Measurements from ENCODE around the gene KTN1.

KTN1 gene

DNA sequence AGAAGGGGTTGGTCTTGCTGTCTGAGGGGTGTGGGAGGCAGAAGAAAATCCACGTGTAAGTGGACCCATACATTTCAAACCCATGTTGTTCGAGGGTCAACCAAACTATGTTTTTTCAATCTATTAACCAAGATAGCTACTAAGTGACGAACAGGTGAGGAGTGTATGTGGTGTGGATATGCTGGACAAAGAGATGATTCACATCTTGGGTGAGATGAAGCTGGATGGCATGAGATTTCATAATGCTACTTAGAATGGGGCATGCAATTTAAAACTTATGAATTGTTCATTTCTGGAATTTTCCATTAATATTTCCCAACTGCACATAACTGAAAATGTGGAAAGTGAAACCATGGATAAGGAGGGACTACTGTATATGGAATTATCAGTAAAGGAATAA is 17.9 kb upstream of the KTN1 start:
- Mint-ChIP-seq H3K27me3 (ENCODE audit: low read depth) (no peaks in the 10 kb centered on the region), H3K9me3 (no peaks in the 10 kb centered on the region), H3K27ac (no peak overlapping the region), H3K4me1 (peaks cover 5% of the 10 kb centered on the region), H3K4me3 (no peak overlapping the region), H3K36me3 (ENCODE audit: low read depth) (no peaks in the 10 kb centered on the region)
- TF ChIP-seq, protein P1, sequence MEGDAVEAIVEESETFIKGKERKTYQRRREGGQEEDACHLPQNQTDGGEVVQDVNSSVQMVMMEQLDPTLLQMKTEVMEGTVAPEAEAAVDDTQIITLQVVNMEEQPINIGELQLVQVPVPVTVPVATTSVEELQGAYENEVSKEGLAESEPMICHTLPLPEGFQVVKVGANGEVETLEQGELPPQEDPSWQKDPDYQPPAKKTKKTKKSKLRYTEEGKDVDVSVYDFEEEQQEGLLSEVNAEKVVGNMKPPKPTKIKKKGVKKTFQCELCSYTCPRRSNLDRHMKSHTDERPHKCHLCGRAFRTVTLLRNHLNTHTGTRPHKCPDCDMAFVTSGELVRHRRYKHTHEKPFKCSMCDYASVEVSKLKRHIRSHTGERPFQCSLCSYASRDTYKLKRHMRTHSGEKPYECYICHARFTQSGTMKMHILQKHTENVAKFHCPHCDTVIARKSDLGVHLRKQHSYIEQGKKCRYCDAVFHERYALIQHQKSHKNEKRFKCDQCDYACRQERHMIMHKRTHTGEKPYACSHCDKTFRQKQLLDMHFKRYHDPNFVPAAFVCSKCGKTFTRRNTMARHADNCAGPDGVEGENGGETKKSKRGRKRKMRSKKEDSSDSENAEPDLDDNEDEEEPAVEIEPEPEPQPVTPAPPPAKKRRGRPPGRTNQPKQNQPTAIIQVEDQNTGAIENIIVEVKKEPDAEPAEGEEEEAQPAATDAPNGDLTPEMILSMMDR (IDR thresholded peaks at IDR 0.05; ENCODE audit: unreplicated experiment in 3 of 3), result no peak

DNA sequence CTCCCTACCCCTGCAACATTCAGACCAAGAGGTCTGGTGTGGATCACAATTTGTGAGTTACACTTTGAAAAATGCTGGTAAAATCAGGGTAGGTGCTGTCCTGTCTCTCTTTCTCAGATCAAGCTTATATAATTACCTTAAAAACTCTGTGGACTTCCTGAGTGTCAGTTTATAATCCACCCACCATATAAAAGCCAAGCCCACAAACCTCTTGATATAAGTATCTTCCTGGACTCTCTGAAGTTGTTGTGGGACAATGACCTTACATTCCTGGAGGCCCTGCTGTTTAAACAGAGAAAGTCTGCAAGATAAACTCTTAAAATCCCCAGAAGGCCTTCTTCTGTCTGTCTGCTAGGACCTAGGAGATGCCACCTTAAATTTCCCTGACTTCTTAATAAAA is 11.4 kb upstream of the KTN1 start:
- TF ChIP-seq, protein P1 (IDR thresholded peaks at IDR 0.05; ENCODE audit: unreplicated experiment in 3 of 3), result no peak
- Mint-ChIP-seq H3K27me3 (ENCODE audit: low read depth) (no peaks in the 10 kb centered on the region), H3K9me3 (no peaks in the 10 kb centered on the region), H3K4me1 (peaks cover 13% of the 10 kb centered on the region), H3K27ac (peak overlapping the region in 1 of 3 experiments; percentile 2), H3K36me3 (ENCODE audit: low read depth) (no peaks in the 10 kb centered on the region), H3K4me3 (no peak overlapping the region)

- Mint-ChIP-seq H3K27ac (no peak overlapping the region), H3K4me1 (peaks cover 13% of the 10 kb centered on the region), H3K36me3 (ENCODE audit: low read depth) (no peaks in the 10 kb centered on the region), H3K27me3 (ENCODE audit: low read depth) (no peaks in the 10 kb centered on the region), H3K4me3 (no peak overlapping the region), H3K9me3 (no peaks in the 10 kb centered on the region)
- TF ChIP-seq, protein P1 (IDR thresholded peaks at IDR 0.05; ENCODE audit: unreplicated experiment in 3 of 3), result no peak
These were observed 8.7 kb upstream of the KTN1 start for GRCh38 chr14:55571125-55571889.

GRCh38 chr14:55572578-55572977 is 7.4 kb upstream of the KTN1 start:
- H3K27ac Mint-ChIP-seq, result peak overlapping the region in 1 of 3 experiments; percentile 30
- H3K4me3 Mint-ChIP-seq, result no peak overlapping the region
- no peaks in the 10 kb centered on the region for H3K27me3 Mint-ChIP-seq (ENCODE audit: low read depth)
- H3K36me3 Mint-ChIP-seq (ENCODE audit: low read depth), result peaks cover 3% of the 10 kb centered on the region
- TF ChIP-seq, protein P1 (IDR thresholded peaks at IDR 0.05; ENCODE audit: unreplicated experiment in 3 of 3), result no peak
- no peaks in the 10 kb centered on the region for H3K9me3 Mint-ChIP-seq
- peaks cover 13% of the 10 kb centered on the region for H3K4me1 Mint-ChIP-seq

- peaks cover 26% of the 10 kb centered on the region for H3K4me1 Mint-ChIP-seq
- H3K4me3 Mint-ChIP-seq, result no peak overlapping the region
- no peaks in the 10 kb centered on the region for H3K27me3 Mint-ChIP-seq (ENCODE audit: low read depth)
- peaks cover 3% of the 10 kb centered on the region for H3K36me3 Mint-ChIP-seq (ENCODE audit: low read depth)
- TF ChIP-seq, protein P1 (IDR thresholded peaks at IDR 0.05; ENCODE audit: unreplicated experiment in 3 of 3), result no peak
- no peak overlapping the region for H3K27ac Mint-ChIP-seq
- H3K9me3 Mint-ChIP-seq, result no peaks in the 10 kb centered on the region
These were observed 5.0 kb upstream of the KTN1 start for GRCh38 chr14:55574988-55575387.

DNA sequence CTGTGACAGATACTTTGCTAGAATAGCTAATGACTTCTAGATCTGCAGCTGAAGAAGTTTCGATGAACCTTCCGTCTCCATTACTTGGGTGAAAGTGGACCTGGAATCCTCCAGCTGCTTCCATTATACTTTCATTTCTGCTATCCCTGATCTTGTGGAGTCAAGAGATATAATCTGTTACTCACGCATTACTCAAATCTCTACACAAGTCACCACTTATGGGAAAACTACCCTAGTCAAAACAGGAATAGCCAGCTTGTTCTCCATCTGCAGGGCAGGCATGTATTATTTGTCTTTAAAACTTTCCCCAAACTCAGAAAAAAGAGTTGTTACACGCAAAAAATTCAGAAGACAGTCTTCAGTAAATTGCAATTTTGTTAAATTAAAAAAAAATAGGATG is 2.8 kb upstream of the KTN1 start:
- H3K36me3 Mint-ChIP-seq (ENCODE audit: low read depth), result peaks cover 3% of the 10 kb centered on the region
- H3K4me1 Mint-ChIP-seq, result peaks cover 32% of the 10 kb centered on the region
- TF ChIP-seq, protein P1 (IDR thresholded peaks at IDR 0.05; ENCODE audit: unreplicated experiment in 3 of 3), result no peak
- H3K27ac Mint-ChIP-seq, result no peak overlapping the region
- no peaks in the 10 kb centered on the region for H3K27me3 Mint-ChIP-seq (ENCODE audit: low read depth)
- H3K4me3 Mint-ChIP-seq, result peak overlapping the region; percentile 15 to 64 (median 26)
- no peaks in the 10 kb centered on the region for H3K9me3 Mint-ChIP-seq

All from nephron (organoid).